Measurements from ENCODE around the gene ADCY2.

- TF ChIP-seq ZNF830 (CRISPR knock-in tag; IDR thresholded peaks at IDR 0.05) (no peak), GABPB2 (CRISPR knock-in tag; conservative IDR thresholded peaks at IDR 0.05) (no peak), TBP (optimal IDR thresholded peaks at IDR 0.05; ENCODE audit: low read depth, low read length) (no peak), ATF6 (CRISPR knock-in tag; IDR thresholded peaks at IDR 0.05) (no peak), EP300 (IDR thresholded peaks at IDR 0.05; ENCODE audit: low read length) (no peak)
These were observed 96.4 kb downstream of the ADCY2 start for GRCh38 chr5:7492371-7492770.

Measured in K562 (cell line).